Liver (tissue), 9 donors: Measurements from ENCODE around the gene MRPL18. TPM values are rescaled to one million over a fixed set of nuclear protein-coding genes. Genes with fewer than 3 reads are reported as not detected.

Experiments used
- DNase-seq: peaks from one replicate; pipeline ENCODE4 v3.0.0-alpha.2; 2017; ENCODE audit warnings: low spot score
- H3K27ac ChIP-seq, 2 donors: one replicate each; pipeline ENCODE4 v1.7.0; 2013; ENCODE audit warnings: inconsistent platforms in 2 of 2, low read length in 2 of 2, control low read depth in 1 of 2, low read depth in 1 of 2, mild to moderate bottlenecking in 1 of 2
- H3K27me3 ChIP-seq, 4 donors: one replicate each; pipeline versions ENCODE4 v1.6.1 to v1.7.0; 2013; ENCODE audit warnings: low read length in 3 of 4, inconsistent platforms in 1 of 4, mild to moderate bottlenecking in 1 of 4, moderate library complexity in 1 of 4; ENCODE audit not compliant: control insufficient read depth in 4 of 4, insufficient read depth in 4 of 4
- H3K36me3 ChIP-seq, 4 donors: one replicate each; pipeline versions ENCODE4 v1.6.1 to v1.7.0; 2013; ENCODE audit warnings: low read length in 3 of 4, mild to moderate bottlenecking in 3 of 4, low read depth in 1 of 4, moderate library complexity in 1 of 4; ENCODE audit not compliant: control insufficient read depth in 4 of 4, insufficient read depth in 3 of 4
- H3K4me1 ChIP-seq, 4 donors: one replicate each; pipeline versions ENCODE4 v1.6.1 to v1.7.0; 2013; ENCODE audit warnings: low read length in 3 of 4, mild to moderate bottlenecking in 3 of 4, moderate library complexity in 1 of 4; ENCODE audit not compliant: control insufficient read depth in 4 of 4, insufficient read depth in 4 of 4
- H3K4me3 ChIP-seq, 3 donors: one replicate each; pipeline versions ENCODE4 v1.6.1 to v1.7.0; 2013; ENCODE audit warnings: low read length in 3 of 3, control low read depth in 1 of 3, low read depth in 1 of 3, mild to moderate bottlenecking in 1 of 3
- H3K9ac ChIP-seq, 2 donors: one replicate each; pipeline ENCODE4 v1.7.0; 2013; ENCODE audit warnings: low read length in 2 of 2, mild to moderate bottlenecking in 2 of 2, moderate library complexity in 2 of 2, control low read depth in 1 of 2, low read depth in 1 of 2
- H3K9me3 ChIP-seq, 4 donors: one replicate each; pipeline versions ENCODE4 v1.6.1 to v1.7.0; 2013; ENCODE audit warnings: low read length in 3 of 4; ENCODE audit not compliant: control insufficient read depth in 4 of 4
- EGR1 ChIP-seq, 2 donors: IDR thresholded peaks; 2 replicates each; pipeline ENCODE4 v1.6.1; 2016 to 2018; ENCODE audit warnings: antibody characterized with exemption in 2 of 2, low read depth in 2 of 2
- FOXA1 ChIP-seq: IDR thresholded peaks from 2 replicates; pipeline ENCODE4 v1.6.1; 2016; ENCODE audit warnings: antibody characterized with exemption
- GABPA ChIP-seq, 2 donors: IDR thresholded peaks in 1 of 2; conservative IDR thresholded peaks in 1 of 2; 2 replicates each; pipeline ENCODE4 v1.6.1; 2016; ENCODE audit warnings: antibody characterized with exemption in 2 of 2, mild to moderate bottlenecking in 1 of 2, moderate library complexity in 1 of 2
- HNF4A ChIP-seq, 2 donors: conservative IDR thresholded peaks; 2 replicates each; pipeline ENCODE4 v1.6.1; 2016; ENCODE audit warnings: antibody characterized with exemption in 2 of 2, mild to moderate bottlenecking in 2 of 2
- HNF4G ChIP-seq: IDR thresholded peaks from 2 replicates; pipeline ENCODE4 v1.6.1; 2016; ENCODE audit warnings: antibody characterized with exemption
- JUND ChIP-seq, 2 donors: IDR thresholded peaks; 2 replicates each; pipeline ENCODE4 v1.6.1; 2016; ENCODE audit warnings: antibody characterized with exemption in 2 of 2
- NR2F2 ChIP-seq: IDR thresholded peaks from 2 replicates; pipeline ENCODE4 v1.6.1; 2016; ENCODE audit warnings: antibody characterized with exemption
- RAD21 ChIP-seq, 2 donors: IDR thresholded peaks; 2 replicates each; pipeline ENCODE4 v1.6.1; 2016; ENCODE audit warnings: antibody characterized with exemption in 2 of 2, mild to moderate bottlenecking in 2 of 2
- RXRA ChIP-seq, 2 donors: IDR thresholded peaks; 2 replicates each; pipeline ENCODE4 v1.6.1; 2017 to 2018; ENCODE audit warnings: antibody characterized with exemption in 2 of 2, mild to moderate bottlenecking in 1 of 2
- SP1 ChIP-seq: IDR thresholded peaks from 2 replicates; pipeline ENCODE4 v1.6.1; 2018; ENCODE audit warnings: antibody characterized with exemption, mild to moderate bottlenecking
- TAF1 ChIP-seq: conservative IDR thresholded peaks from 2 replicates; pipeline ENCODE4 v1.6.1; 2016; ENCODE audit warnings: antibody characterized with exemption, mild to moderate bottlenecking
- YY1 ChIP-seq: IDR thresholded peaks from 2 replicates; pipeline ENCODE4 v1.6.1; 2016; ENCODE audit warnings: antibody characterized with exemption, mild to moderate bottlenecking
- WGBS: extraction: QIAGEN DNeasy Blood & Tissue Kit; methylation state at CpG from one replicate; pipeline ENCODE4 v1.1.7; 2013; 5-methylcytosine and 5-hydroxymethylcytosine counted together
- polyA plus RNA-seq, 2 donors: library from polyadenylated mRNA; stranded (reverse) in 1 of 2; unstranded in 1 of 2; fragments of 200-250 nt in 1 of 2; fragments of >200 nt in 1 of 2; fragmentation: Nextera tagmentation in 1 of 2; extraction: Ambion mirVana in 1 of 2; gene quantifications; one replicate each; pipeline versions ENCODE4 v1.2.1 to v1.2.3, GENCODE V29; 2013 to 2015
- total RNA-seq, 2 donors: library from RNA; depleted of rRNA; stranded (reverse); fragments of >200 nt; gene quantifications; one replicate each; pipeline ENCODE4 v1.2.3, GENCODE V29; 2014
- TF ChIP-seq, protein P1 (sequence below): IDR thresholded peaks from 2 replicates; pipeline ENCODE4 v1.6.1; 2016; ENCODE audit warnings: antibody characterized with exemption, mild to moderate bottlenecking
- TF ChIP-seq, protein P2 (sequence below): IDR thresholded peaks from 2 replicates; pipeline ENCODE4 v1.6.1; 2016; ENCODE audit warnings: antibody characterized with exemption
- TF ChIP-seq, protein P3 (sequence below): IDR thresholded peaks from 2 replicates; pipeline ENCODE4 v1.6.1; 2016; ENCODE audit warnings: antibody characterized with exemption
- TF ChIP-seq, protein P4 (sequence below): IDR thresholded peaks from 2 replicates; pipeline ENCODE4 v1.6.1; 2016; ENCODE audit warnings: antibody characterized with exemption
- donor health status: healthy.
- donor health status: healthy.
- donor health status: healthy.
- donor health status: healthy.
- donor health status: healthy.

The MRPL18 gene
- total and polyA plus RNA-seq, 4 donors: 32.5 to 61.9 (median 41.9) TPM

DNA sequence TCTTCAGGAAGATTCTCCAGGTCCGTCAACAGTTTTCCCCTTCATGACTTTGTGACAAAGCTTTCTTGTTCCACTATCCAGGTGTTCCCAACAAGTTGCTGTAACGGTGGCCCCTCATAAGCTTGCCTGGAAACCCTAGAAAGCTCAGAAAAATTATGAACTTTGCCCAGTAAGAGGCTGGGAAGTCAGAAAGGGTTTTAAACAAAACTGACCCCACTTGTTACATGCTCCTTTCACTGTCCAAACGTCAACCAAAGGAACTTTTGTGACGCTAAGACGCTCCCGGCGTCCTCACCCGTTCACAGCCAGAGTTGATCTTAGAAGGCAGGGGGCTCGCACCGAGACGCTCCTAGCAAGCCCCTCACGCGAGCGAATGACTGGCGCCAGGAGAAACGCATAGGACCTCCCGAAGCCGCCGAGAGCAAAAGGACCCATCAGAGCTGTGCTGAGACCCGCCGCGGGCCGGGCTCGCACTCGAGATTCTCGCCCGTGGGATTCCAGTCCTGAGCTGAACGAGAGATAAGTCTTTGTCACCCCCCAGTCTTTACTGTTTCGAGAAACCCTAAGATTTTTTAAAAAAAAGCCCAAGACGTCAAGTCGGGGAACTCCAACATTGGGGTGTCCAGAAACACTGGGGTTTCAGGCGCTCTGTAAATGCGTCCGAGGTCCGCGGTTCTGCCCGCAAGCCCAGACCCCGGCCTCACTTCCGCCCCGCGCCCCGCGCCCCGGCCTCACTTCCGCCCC, 29.0 kb upstream of the MRPL18 start (continued):
- TF ChIP-seq, protein P1, sequence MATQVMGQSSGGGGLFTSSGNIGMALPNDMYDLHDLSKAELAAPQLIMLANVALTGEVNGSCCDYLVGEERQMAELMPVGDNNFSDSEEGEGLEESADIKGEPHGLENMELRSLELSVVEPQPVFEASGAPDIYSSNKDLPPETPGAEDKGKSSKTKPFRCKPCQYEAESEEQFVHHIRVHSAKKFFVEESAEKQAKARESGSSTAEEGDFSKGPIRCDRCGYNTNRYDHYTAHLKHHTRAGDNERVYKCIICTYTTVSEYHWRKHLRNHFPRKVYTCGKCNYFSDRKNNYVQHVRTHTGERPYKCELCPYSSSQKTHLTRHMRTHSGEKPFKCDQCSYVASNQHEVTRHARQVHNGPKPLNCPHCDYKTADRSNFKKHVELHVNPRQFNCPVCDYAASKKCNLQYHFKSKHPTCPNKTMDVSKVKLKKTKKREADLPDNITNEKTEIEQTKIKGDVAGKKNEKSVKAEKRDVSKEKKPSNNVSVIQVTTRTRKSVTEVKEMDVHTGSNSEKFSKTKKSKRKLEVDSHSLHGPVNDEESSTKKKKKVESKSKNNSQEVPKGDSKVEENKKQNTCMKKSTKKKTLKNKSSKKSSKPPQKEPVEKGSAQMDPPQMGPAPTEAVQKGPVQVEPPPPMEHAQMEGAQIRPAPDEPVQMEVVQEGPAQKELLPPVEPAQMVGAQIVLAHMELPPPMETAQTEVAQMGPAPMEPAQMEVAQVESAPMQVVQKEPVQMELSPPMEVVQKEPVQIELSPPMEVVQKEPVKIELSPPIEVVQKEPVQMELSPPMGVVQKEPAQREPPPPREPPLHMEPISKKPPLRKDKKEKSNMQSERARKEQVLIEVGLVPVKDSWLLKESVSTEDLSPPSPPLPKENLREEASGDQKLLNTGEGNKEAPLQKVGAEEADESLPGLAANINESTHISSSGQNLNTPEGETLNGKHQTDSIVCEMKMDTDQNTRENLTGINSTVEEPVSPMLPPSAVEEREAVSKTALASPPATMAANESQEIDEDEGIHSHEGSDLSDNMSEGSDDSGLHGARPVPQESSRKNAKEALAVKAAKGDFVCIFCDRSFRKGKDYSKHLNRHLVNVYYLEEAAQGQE: no peak
- TF ChIP-seq YY1 (no peak), NR2F2 (no peak)

DNA sequence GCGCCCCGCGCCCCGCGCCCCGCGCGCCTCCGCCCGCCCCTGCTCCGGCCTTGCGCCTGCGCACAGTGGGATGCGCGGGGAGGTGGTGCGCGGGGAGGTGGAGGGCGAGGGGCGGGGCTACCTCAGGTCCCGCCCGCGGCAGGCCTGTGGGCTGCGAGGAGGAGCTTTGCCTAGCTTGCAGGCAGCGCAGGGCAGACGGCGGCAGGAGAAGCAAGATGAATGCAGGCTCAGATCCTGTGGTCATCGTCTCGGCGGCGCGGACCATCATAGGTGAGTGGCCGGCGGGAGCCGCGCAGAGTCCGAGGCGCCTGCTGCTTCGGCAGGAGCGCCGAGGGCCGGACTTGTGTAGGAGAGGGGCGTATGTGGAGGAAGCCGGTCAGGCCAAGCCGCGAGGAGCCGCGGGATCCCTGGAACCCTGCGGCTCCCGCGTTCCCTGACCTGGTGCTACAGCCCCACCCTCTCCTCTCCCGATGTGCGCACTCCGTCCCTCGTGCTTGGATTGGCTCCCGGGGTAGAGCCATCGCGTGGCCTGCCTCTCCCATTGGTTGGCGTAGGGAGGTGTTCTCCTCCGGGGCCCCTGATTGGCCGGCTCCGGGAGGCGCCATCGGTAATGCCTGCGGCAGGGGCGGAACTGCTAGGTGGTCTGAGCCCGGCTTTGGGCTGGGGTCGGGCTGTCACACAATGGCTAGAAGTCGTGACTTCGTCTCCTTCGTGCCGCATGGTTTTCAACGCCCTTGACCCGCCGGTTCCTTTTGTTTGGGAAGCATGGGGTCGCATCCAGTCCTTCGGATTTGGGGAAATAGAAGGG, 28.2 kb upstream of the MRPL18 start, which contains the start of gene ACAT2:
ACAT2 (plus strand) TSS at position 173 of the 808 bp plus-strand sequence; CDS start at position 216, 43 bp downstream.
- peak within 1 kb of the TSS; percentile 100 for H3K27ac ChIP-seq
- DNase-seq: peak; percentile 90
- TF ChIP-seq HNF4G (no peak), RAD21 (IDR thresholded peaks at IDR 0.05) (no peak), EGR1 (IDR thresholded peaks at IDR 0.05; ENCODE audit: low read depth in 2 of 2) (no peak), HNF4A (conservative IDR thresholded peaks at IDR 0.05) (no peak), YY1 (peak; percentile 91), FOXA1 (no peak), RXRA (IDR thresholded peaks at IDR 0.05) (no peak), JUND (IDR thresholded peaks at IDR 0.05) (no peak), GABPA (IDR thresholded peaks at IDR 0.05 in 1 of 2, conservative IDR thresholded peaks at IDR 0.05 in 1 of 2) (no peak), SP1 (peak; percentile 97), TAF1 (peak; percentile 59)
- TF ChIP-seq, protein P1: peak; percentile 78
- TF ChIP-seq, protein P2, sequence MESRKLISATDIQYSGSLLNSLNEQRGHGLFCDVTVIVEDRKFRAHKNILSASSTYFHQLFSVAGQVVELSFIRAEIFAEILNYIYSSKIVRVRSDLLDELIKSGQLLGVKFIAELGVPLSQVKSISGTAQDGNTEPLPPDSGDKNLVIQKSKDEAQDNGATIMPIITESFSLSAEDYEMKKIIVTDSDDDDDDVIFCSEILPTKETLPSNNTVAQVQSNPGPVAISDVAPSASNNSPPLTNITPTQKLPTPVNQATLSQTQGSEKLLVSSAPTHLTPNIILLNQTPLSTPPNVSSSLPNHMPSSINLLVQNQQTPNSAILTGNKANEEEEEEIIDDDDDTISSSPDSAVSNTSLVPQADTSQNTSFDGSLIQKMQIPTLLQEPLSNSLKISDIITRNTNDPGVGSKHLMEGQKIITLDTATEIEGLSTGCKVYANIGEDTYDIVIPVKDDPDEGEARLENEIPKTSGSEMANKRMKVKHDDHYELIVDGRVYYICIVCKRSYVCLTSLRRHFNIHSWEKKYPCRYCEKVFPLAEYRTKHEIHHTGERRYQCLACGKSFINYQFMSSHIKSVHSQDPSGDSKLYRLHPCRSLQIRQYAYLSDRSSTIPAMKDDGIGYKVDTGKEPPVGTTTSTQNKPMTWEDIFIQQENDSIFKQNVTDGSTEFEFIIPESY: no peak
- TF ChIP-seq, protein P3, sequence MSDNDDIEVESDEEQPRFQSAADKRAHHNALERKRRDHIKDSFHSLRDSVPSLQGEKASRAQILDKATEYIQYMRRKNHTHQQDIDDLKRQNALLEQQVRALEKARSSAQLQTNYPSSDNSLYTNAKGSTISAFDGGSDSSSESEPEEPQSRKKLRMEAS: no peak
- TF ChIP-seq, protein P4, sequence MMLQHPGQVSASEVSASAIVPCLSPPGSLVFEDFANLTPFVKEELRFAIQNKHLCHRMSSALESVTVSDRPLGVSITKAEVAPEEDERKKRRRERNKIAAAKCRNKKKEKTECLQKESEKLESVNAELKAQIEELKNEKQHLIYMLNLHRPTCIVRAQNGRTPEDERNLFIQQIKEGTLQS: no peak
- under 1% methylated on average over 76 of the region's 76 CpGs for WGBS
- H3K4me3 ChIP-seq: peak within 1 kb of the TSS; percentile 74 to 94 (median 83)
- peaks cover 0 to 21% (median 15%) of the 10 kb centered on the region in 4 donors for H3K36me3 ChIP-seq
- peaks cover 0 to 30% (median 18%) of the 10 kb centered on the region in 4 donors for H3K4me1 ChIP-seq
- peak within 1 kb of the TSS; percentile 67 to 96 for H3K9ac ChIP-seq
- no peaks in the 10 kb centered on the region for H3K27me3 ChIP-seq
- no peaks in the 10 kb centered on the region for H3K9me3 ChIP-seq
